Limb (tissue), 2 donors: ENCODE measurements around the gene CSGALNACT2.

Experiments
- DNase-seq, 2 donors: peaks; one replicate each; pipeline ENCODE4 v3.0.0-alpha.2; 2016; ENCODE audit errors: extremely low spot score in 2 of 2

The CSGALNACT2 gene

GRCh38 chr10:43111921-43112607 lies 26.2 kb upstream of the CSGALNACT2 start:
- DNase-seq: no peak

- DNase-seq: no peak
Observed at GRCh38 chr10:43112608-43112961, 25.7 kb upstream of the CSGALNACT2 start.

- no peak for DNase-seq
Observed at GRCh38 chr10:43113201-43114087, 24.8 kb upstream of the CSGALNACT2 start.

GRCh38 chr10:43114088-43114742 lies 24.0 kb upstream of the CSGALNACT2 start:
- no peak for DNase-seq

- DNase-seq: no peak
Observed at GRCh38 chr10:43114743-43115611, 23.3 kb upstream of the CSGALNACT2 start.

GRCh38 chr10:43115881-43116595 lies 22.2 kb upstream of the CSGALNACT2 start:
- DNase-seq: no peak

GRCh38 chr10:43116596-43116995 lies 21.6 kb upstream of the CSGALNACT2 start:
- DNase-seq: no peak

- no peak for DNase-seq
Observed at GRCh38 chr10:43117031-43117776, 21.0 kb upstream of the CSGALNACT2 start.

- DNase-seq: no peak
Observed at GRCh38 chr10:43117777-43118583, 20.3 kb upstream of the CSGALNACT2 start.

GRCh38 chr10:43118631-43119415 lies 19.4 kb upstream of the CSGALNACT2 start:
- no peak for DNase-seq

GRCh38 chr10:43119416-43120115 lies 18.7 kb upstream of the CSGALNACT2 start:
- no peak for DNase-seq

GRCh38 chr10:43120116-43120928 lies 17.9 kb upstream of the CSGALNACT2 start:
- DNase-seq: no peak

GRCh38 chr10:43120929-43121314 lies 17.3 kb upstream of the CSGALNACT2 start:
- no peak for DNase-seq

- DNase-seq: no peak
Observed at GRCh38 chr10:43121444-43121843, 16.8 kb upstream of the CSGALNACT2 start.

- DNase-seq: no peak
Observed at GRCh38 chr10:43122096-43122495, 16.1 kb upstream of the CSGALNACT2 start.

- DNase-seq: no peak
Observed at GRCh38 chr10:43122826-43123225, 15.4 kb upstream of the CSGALNACT2 start.
